ENCODE data around the gene GEMIN4. TPM values are rescaled to one million over a fixed set of nuclear protein-coding genes. Genes with fewer than 3 reads are reported as not detected.

GEMIN4 gene
- total and polyA plus RNA-seq, 4 donors: 2.8 to 7.0 (median 5.9) TPM

- WGBS: 97% methylated on average over 13 of the region's 13 CpGs
These were observed 14.4 kb downstream of the GEMIN4 start for GRCh38 chr17:737561-738113.

GRCh38 chr17:733743-734142 lies 18.3 kb downstream of the GEMIN4 start:
- Histone ChIP-seq H3K27ac (ENCODE audit: low read depth in 1 of 2, low read length in 2 of 2) (no peak overlapping the region), H3K27me3 (ENCODE audit: control insufficient read depth in 4 of 4, insufficient read depth in 4 of 4, low read length in 3 of 4) (no peaks in the 10 kb centered on the region), H3K9me3 (ENCODE audit: control insufficient read depth in 4 of 4, low read length in 3 of 4) (no peaks in the 10 kb centered on the region), H3K9ac (ENCODE audit: low read depth in 1 of 2, low read length in 2 of 2) (no peak overlapping the region), H3K4me3 (ENCODE audit: low read depth in 1 of 3, low read length in 3 of 3) (no peak overlapping the region), H3K4me1 (ENCODE audit: control insufficient read depth in 4 of 4, insufficient read depth in 4 of 4, low read length in 3 of 4) (peaks cover 0 to 14% (median 7%) of the 10 kb centered on the region in 4 donors), H3K36me3 (ENCODE audit: control insufficient read depth in 4 of 4, insufficient read depth in 3 of 4, low read depth in 1 of 4, low read length in 3 of 4) (no peaks in the 10 kb centered on the region)
- DNase-seq (ENCODE audit: low spot score): no peak
- 82% methylated on average over 10 of the region's 10 CpGs for WGBS
- TF ChIP-seq RAD21 (IDR thresholded peaks at IDR 0.05): no peak
- no peak for TF ChIP-seq NR2F2 (IDR thresholded peaks at IDR 0.05)
- no peak for TF ChIP-seq EGR1 (IDR thresholded peaks at IDR 0.05; ENCODE audit: low read depth in 2 of 2)
- no peak for TF ChIP-seq TAF1 (conservative IDR thresholded peaks at IDR 0.05)
- no peak for TF ChIP-seq YY1 (IDR thresholded peaks at IDR 0.05)
- TF ChIP-seq ZBTB33 (IDR thresholded peaks at IDR 0.05): no peak
- no peak for TF ChIP-seq CTCF (IDR thresholded peaks at IDR 0.05; ENCODE audit: low read depth, low read length, missing input control)
- no peak for TF ChIP-seq MAX (IDR thresholded peaks at IDR 0.05)
- no peak for TF ChIP-seq RXRA (IDR thresholded peaks at IDR 0.05)

More at GRCh38 chr17:737561-738113, 14.4 kb downstream of the GEMIN4 start:
- H3K4me3 ChIP-seq (ENCODE audit: low read depth in 1 of 3, low read length in 3 of 3): no peak overlapping the region
- H3K4me1 ChIP-seq (ENCODE audit: control insufficient read depth in 4 of 4, insufficient read depth in 4 of 4, low read length in 3 of 4): peaks cover 0 to 8% (median 5%) of the 10 kb centered on the region in 4 donors
- no peaks in the 10 kb centered on the region for H3K9me3 ChIP-seq (ENCODE audit: control insufficient read depth in 4 of 4, low read length in 3 of 4)
- DNase-seq (ENCODE audit: low spot score): no peak
- no peak overlapping the region for H3K9ac ChIP-seq (ENCODE audit: low read depth in 1 of 2, low read length in 2 of 2)
- H3K27me3 ChIP-seq (ENCODE audit: control insufficient read depth in 4 of 4, insufficient read depth in 4 of 4, low read length in 3 of 4): no peaks in the 10 kb centered on the region
- H3K27ac ChIP-seq (ENCODE audit: low read depth in 1 of 2, low read length in 2 of 2): no peak overlapping the region
- no peak for TF ChIP-seq GABPA (IDR thresholded peaks at IDR 0.05 in 1 of 2, conservative IDR thresholded peaks at IDR 0.05 in 1 of 2)
- no peak for TF ChIP-seq HNF4A (conservative IDR thresholded peaks at IDR 0.05)
- TF ChIP-seq REST (IDR thresholded peaks at IDR 0.05): no peak
- TF ChIP-seq JUND (IDR thresholded peaks at IDR 0.05): no peak
- no peak for TF ChIP-seq MAX (IDR thresholded peaks at IDR 0.05)
- H3K36me3 ChIP-seq (ENCODE audit: control insufficient read depth in 4 of 4, insufficient read depth in 3 of 4, low read depth in 1 of 4, low read length in 3 of 4): peaks cover 0 to 5% (median 2%) of the 10 kb centered on the region in 4 donors
